ENCODE measurements around the gene ASTN2.

The ASTN2 gene

GRCh38 chr9:116592970-116593369, 821.9 kb downstream of the ASTN2 start:
- Histone ChIP-seq H3K4me1 (ENCODE audit: low read depth, poor library complexity, severe bottlenecking) (no peaks in the 10 kb centered on the region), H3K27me3 (ENCODE audit: insufficient read depth, low read depth) (no peaks in the 10 kb centered on the region), H4K20me1 (ENCODE audit: insufficient read depth) (no peaks in the 10 kb centered on the region), H3K4me2 (no peak overlapping the region), H3K79me2 (ENCODE audit: insufficient read depth, low read depth) (no peaks in the 10 kb centered on the region), H3K4me3 (IDR thresholded peaks at IDR 0.05; ENCODE audit: insufficient read depth, low read depth, low read length) (no peak overlapping the region), H2AFZ (ENCODE audit: low read depth) (no peak overlapping the region), H3K36me3 (ENCODE audit: insufficient read depth) (no peaks in the 10 kb centered on the region), H3K9ac (no peak overlapping the region), H3K27ac (no peak overlapping the region)
- no peak for TF ChIP-seq CTCF (conservative IDR thresholded peaks at IDR 0.05; ENCODE audit: low read depth, low read length)

GRCh38 chr9:116589392-116590354, 825.2 kb downstream of the ASTN2 start:
- Histone ChIP-seq H3K36me3 (ENCODE audit: insufficient read depth) (no peaks in the 10 kb centered on the region), H3K27ac (no peak overlapping the region), H3K9ac (no peak overlapping the region), H4K20me1 (ENCODE audit: insufficient read depth) (no peaks in the 10 kb centered on the region), H3K4me2 (no peak overlapping the region), H3K4me3 (IDR thresholded peaks at IDR 0.05; ENCODE audit: insufficient read depth, low read depth, low read length) (no peak overlapping the region), H2AFZ (ENCODE audit: low read depth) (no peak overlapping the region), H3K79me2 (ENCODE audit: insufficient read depth, low read depth) (no peaks in the 10 kb centered on the region), H3K4me1 (ENCODE audit: low read depth, poor library complexity, severe bottlenecking) (no peaks in the 10 kb centered on the region), H3K27me3 (ENCODE audit: insufficient read depth, low read depth) (no peaks in the 10 kb centered on the region)
- TF ChIP-seq CTCF (conservative IDR thresholded peaks at IDR 0.05; ENCODE audit: low read depth, low read length), result peak; percentile 69

DNA sequence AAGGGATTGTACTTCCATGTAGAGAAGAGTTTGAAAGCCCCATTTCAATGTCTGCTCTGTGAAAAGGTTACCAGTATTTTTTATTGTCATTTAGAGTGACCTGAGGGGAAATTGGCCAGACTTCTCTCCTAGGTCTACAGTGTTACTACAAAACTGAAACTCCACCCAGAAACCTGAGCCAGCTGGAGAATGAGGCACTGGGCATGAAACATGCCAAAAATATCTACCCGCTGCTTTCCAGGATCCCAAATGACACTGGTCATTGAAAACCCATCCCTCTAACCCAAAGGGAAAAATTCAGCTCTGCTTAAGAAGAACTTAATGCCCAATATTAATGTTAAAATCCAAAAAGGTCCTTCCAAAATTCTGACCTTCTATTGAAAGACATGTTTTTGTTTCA, 826.9 kb downstream of the ASTN2 start:
- Histone ChIP-seq H3K36me3 (ENCODE audit: insufficient read depth) (no peaks in the 10 kb centered on the region), H3K79me2 (ENCODE audit: insufficient read depth, low read depth) (no peaks in the 10 kb centered on the region), H3K9ac (no peak overlapping the region), H3K4me3 (IDR thresholded peaks at IDR 0.05; ENCODE audit: insufficient read depth, low read depth, low read length) (no peak overlapping the region), H3K4me2 (no peak overlapping the region), H4K20me1 (ENCODE audit: insufficient read depth) (no peaks in the 10 kb centered on the region), H3K27me3 (ENCODE audit: insufficient read depth, low read depth) (no peaks in the 10 kb centered on the region), H3K4me1 (ENCODE audit: low read depth, poor library complexity, severe bottlenecking) (no peaks in the 10 kb centered on the region), H3K27ac (no peak overlapping the region), H2AFZ (ENCODE audit: low read depth) (no peak overlapping the region)
- no peak for TF ChIP-seq CTCF (conservative IDR thresholded peaks at IDR 0.05; ENCODE audit: low read depth, low read length)

DNA sequence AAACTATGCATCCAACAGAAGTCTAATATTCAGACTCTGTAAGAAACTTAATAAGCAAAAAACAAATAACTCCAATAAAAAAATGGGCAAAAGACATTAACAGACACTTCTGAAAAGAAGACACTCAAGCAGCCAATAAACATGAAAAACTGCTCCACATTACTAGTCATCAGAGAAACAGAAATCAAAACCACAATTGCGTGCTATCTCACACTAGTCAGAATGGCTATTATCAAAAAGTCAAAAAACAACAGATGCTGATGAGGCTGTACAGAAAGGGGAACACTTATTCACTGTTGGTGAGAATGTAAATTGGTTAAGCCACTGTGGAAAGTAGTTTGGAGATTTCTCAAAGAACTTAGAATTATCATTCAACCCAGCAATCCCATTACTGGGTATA, 829.0 kb downstream of the ASTN2 start:
- H3K4me2 ChIP-seq, result no peak overlapping the region
- TF ChIP-seq CTCF (conservative IDR thresholded peaks at IDR 0.05; ENCODE audit: low read depth, low read length), result no peak
- no peaks in the 10 kb centered on the region for H3K4me1 ChIP-seq (ENCODE audit: low read depth, poor library complexity, severe bottlenecking)
- H3K27me3 ChIP-seq (ENCODE audit: insufficient read depth, low read depth), result no peaks in the 10 kb centered on the region
- no peaks in the 10 kb centered on the region for H3K79me2 ChIP-seq (ENCODE audit: insufficient read depth, low read depth)
- H3K27ac ChIP-seq, result no peak overlapping the region
- no peak overlapping the region for H3K4me3 ChIP-seq (IDR thresholded peaks at IDR 0.05; ENCODE audit: insufficient read depth, low read depth, low read length)
- no peaks in the 10 kb centered on the region for H3K36me3 ChIP-seq (ENCODE audit: insufficient read depth)
- H4K20me1 ChIP-seq (ENCODE audit: insufficient read depth), result no peaks in the 10 kb centered on the region
- H3K9ac ChIP-seq, result no peak overlapping the region
- no peak overlapping the region for H2AFZ ChIP-seq (ENCODE audit: low read depth)
